ENCODE measurements around the gene DMRTB1.

Gene DMRTB1

DNA sequence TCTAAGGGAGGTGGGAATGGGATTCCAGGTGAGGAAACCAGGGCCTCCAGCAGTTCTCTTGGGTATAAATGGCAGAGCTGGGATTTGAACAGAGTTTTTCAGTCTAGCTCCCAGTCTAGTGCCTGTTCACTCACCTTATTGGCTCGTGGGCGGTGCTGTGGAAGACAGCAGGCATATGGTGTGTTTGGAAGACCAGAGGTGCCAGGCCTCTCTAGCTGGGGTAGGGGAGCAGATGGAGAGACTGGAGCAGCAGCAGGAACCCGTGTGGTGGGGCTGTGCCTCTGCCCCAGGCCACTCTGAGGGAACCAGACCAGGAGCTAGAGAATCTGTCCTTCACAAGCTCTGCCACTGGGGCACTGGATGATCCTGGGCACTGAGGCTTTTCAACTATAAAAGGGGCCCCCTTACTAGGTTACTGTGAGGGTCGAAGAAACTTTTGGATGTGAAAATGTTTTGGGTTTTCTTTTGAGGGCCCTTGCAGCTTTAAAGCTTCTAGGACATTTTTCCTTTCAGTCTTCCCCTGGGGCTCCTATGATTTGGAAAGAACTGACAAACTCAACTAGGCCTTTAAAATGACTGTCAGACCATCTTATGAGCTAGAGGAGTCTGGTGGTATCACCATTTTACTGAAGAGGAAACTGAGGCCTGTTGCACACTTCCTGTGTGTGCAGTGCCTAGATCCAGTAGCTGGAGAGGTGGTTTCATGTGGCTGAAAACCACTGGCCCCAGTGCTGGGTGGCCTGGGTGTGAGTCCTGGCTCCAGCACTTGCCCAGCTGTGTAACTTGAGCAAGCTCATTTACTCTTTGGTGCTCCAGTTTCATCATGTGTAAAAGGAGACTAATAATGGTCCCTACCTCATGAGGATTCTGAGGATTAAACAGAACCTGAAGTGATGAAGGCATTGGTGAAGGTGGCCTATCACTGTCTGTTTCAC lies 6.1 kb downstream of the DMRTB1 start:
- DNase-seq = no peak

DNA sequence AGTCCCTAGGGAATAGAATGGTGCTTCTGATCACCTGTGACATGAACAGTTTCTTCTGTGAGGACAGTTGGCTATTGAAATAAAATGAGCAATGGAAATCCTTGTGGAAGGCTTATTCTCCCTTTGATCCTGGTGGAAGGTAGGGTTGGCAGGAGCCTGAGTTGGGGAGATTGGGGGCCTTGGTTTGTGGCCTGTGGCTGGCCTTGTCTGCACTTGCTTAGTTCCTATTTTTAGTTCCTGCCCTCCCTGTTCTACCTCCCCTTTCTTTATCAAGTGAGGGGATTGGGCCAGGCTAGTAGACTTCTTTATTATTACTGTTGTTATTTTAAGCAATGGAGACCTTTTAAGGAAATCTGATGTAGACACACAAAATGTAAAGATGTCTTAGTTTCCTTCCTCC lies 8.2 kb downstream of the DMRTB1 start:
- DNase-seq = no peak

DNA sequence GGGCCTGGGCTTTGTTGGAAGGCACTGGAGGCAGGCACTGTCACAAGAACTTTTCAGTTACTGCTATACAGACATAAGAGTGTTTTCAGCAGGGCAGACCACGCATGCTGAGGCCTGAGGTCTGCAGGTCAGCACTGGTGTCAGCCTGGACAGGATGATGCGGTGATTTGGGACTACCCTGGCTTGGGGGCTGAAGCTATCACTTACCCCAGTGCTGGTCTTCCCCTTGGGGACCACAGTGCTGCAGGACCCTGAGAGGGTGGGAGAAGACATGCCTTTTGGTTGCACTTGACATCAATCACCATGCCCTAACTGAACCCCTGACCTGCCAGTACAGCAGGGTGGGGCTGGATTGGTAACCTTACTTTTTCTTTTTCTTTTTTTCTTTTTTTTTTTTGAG lies 9.2 kb downstream of the DMRTB1 start:
- DNase-seq = no peak

DNA sequence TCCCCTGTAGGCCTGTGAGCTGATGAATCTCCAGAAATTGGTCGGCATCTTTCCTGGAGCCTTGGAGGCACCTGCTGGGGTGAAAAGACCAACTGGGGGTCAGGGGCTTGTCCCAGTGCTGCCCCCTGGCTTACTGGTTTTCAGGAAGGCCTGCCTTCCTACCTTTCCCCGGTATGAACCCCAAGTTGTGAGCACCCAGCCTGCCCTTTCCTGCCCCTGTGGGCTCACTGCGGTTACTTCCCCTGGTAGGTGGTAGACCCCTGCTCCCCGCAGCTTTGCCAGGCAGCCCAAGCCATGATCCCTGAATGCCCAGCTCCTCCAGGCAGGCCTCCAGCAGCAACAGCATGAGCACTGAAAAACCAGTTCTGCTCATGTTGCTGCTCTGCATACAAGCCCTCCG lies 10.2 kb downstream of the DMRTB1 start:
- DNase-seq = no peak

DNA sequence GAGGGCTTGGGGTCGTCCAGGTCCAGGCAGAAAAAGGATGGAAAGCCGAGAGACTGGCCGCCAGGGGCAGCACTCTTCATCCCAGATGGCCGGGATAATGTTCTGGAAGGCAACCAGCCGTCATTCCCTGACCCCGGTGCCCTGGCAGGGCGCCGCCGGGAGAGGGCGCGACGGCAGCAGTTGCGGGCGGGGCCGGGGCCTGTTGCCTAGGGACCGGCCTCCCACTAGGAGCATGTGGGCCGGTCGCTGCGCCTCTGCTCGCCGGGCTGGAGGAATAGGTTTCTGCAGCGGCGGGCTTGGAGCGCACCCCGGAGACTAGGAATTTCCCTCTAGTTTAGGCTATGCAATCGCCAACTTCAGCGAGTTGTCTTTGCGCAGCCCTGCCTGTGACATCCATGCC lies 11.0 kb downstream of the DMRTB1 start:
- no peak for DNase-seq

DNA sequence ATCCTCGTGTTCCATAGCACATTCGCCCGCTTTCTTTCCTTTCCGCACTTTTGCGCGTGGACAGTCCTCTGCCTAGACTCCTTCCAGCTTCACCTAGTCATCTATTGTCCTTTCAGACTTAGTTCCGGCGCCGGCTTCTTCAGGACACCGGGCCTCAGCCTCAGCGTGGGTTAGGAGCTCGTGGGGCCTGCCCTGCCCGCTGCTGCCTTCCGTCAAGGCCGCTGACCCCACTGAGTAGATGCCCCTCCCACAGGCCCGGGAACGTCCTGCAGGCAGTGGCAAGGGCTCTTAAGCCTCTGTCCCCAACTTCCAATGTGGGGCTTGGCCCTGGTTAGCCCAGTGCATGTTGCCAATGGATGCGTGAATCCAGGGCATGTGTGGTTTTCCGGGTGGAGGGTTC lies 11.4 kb downstream of the DMRTB1 start:
- DNase-seq = no peak

DNA sequence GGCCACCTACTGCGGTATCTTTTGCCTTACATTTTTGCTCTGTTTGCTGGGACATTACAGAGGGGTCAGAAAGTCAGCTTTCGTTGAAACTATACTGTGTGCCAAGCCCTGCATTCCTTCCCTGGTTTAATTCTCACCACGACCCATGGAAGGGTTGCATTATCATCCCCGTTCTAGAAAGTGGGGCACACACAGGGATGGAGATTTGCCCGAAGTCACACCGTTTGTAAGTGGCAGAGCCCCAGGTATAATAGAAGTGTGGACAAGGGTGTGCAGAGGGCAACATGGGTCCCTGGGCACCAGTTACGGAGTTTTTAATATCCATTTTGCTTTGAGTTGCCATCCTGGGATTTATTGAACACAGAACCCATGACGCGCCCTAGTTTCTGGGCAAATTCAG lies 11.8 kb downstream of the DMRTB1 start:
- no peak for DNase-seq

DNA sequence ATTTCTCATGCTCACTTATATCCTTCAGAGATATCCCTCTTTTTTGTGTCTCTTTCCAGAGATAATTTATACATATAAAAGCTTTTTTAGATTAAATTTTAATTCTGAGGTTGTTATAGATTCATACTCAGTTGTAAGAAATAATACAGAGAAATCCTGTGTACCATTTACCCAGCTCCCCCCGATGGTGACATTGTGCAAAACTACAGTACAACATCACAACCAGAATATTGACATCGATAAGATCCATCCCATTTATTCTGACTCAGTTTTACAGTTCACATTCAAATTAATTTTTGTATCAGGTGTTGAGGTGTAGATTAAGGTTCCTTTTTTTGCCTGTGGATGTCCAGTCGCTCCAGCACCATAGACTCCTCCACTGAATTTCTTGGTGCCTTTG lies 14.3 kb downstream of the DMRTB1 start:
- DNase-seq = no peak

DNA sequence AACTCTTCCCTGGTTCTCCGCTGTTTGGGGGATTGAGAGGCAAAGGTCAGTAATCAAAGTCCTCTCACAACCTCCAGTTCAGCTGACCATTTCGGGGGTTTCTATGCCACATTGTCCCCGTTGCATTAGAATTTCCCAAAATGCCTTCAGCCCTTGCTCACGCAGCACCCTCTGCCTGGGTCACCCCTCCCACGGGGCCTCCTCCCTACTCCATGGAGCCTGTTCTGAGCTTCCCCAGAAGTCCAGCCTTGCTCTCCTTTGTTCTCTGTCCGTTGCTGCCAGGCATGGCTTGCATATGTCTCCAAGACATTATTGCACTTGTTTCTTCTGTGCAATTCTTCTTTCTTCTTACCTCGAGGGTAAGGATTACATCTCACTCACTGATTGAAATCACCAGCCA lies 16.5 kb downstream of the DMRTB1 start:
- no peak for DNase-seq

DNA sequence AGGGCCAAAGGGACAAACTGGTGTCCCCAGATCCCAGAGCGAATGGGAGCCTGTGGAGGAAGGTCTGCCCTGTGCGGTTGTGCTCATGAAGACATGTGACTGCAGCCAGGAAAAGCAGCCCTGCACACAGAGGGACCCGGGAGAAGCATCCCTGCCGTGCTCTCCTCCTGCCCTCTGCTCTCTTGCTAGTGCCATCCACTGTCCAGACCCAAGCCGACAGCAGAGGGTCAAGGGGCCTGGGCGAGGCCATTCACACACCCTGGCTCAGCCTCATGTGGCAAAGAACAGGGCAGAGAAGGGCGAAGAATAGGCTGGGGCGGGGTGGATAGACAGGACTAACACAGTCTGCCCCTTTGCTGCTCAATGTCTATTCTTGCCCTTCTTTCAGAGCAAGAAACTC lies 17.4 kb downstream of the DMRTB1 start:
- no peak for DNase-seq

DNA sequence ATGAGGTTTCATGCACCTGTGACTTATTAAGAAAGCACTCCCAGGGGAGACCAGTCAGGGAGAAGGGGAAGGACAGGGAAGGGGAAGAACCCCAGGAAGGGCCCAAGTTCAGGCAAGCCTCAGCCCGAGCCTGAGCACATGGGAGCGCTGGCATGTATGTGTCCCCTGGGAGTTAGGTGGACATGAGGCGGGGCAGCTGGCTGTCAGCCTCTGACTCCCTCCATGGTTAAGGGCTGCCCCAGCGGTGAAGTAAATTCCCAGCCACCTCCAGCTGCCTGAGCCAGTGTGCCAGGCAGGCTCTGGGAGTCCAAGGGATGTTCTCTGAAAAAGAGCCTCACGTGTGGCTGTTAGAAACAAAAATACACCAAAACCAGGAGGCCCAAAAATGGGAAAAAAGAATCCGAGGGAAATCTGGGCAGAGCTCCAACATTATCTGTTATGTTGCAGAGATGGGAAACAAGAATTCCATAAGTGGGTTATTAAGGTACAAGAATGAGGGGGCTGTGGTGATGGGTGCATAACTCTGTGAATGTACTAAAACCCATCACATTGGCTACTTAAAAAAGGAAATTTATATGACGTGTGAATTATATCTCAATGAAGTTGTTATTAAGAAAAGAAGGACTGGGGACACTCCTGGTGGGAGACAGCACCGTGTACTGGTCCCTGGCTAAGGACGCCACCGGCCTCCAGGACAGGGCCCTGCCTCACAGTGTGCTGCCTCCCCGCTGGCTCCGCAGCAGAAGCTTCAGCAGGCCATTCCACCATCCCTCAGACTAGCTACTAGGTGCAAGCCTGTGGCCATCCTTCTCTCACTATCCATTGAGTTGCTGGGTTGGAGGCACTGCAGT lies 18.7 kb downstream of the DMRTB1 start:
- no peak for DNase-seq

DNA sequence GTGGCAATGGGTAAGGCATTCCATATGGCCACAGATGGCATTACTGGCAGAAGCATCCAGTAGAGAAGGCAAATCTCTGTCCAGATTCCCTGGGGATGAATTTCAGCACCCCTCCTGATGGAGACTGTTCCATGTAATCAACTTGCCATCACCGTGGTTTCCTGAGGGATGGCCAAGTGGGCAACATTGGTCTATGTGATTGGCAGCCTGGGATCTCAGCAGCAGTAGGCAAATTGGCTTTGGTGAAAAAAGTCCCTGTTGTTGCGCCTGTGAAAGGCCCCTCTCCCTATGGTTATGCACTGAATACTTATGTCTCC lies 19.3 kb downstream of the DMRTB1 start:
- DNase-seq = no peak

DNA sequence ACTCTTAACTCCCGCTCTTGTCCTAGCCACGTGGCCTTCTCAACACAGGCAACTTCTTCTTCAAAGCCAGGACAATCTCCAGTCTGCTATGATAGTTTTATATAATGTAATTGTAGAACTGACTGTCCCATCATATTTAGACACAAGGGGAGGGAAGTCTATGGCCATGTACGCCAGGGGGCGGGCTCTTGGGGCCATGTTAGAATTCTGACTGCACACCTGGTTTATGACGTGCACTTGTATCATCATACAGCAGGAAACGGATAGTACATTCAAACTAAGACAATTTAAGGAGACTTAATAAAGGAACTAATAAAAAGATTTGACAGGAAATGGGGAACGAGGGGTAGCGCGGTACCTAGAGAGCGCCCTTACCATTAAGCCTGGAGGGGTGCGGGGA lies 21.5 kb downstream of the DMRTB1 start:
- no peak for DNase-seq

DNA sequence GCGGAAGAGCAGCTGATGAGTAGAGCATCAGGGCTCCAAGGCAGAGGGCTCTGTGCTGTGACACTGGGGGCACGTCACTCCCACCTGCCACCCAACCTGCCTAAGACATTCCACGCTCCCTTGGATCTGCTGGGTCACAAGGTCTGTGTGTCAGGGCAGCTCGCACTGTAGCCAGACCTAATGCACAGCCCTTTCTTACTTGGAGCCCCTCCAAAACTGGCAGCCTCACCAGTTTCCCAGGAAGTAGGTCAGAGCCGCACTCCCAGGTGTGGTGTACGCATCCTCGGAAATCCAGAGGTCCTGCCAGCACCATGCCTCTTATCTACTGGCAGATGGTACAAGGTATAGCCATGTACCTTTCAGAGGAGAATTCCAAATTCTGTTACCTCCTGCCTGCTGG lies 22.3 kb downstream of the DMRTB1 start:
- no peak for DNase-seq

DNA sequence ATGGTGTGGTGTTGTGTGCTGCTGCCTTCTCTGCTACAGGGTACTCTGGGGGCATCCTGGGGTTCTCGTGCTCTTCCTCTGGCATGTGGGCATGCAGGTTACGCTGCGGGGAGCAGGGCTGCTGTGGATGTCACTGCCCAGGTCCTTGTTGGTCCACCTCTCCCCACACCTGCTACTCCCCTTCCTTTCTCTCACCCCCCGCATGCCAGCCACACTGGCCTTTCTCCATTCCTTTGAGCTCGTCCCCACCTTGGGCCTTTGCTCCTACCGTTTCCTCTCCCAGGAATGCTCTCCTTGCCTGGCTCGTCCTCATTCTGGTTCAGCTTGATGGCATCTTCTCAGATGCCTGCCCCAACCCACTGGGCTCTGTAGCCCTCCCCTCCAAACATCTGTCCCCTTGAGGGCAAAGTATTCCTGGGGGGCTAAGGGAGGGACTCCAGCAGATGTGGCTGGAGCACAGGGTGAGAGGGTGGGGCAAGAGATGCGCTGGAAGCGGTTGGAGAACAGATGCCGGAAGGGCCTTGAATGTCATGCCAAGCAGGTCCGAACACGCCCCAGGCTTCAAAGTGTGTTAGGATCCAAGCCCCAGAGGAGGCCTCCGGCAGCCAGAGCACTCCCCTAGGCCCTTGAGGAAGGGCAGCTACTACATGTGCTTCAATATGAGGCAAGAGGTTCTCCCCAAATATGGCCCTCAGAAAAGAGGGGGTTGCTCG lies 23.4 kb downstream of the DMRTB1 start:
- DNase-seq = no peak

DNA sequence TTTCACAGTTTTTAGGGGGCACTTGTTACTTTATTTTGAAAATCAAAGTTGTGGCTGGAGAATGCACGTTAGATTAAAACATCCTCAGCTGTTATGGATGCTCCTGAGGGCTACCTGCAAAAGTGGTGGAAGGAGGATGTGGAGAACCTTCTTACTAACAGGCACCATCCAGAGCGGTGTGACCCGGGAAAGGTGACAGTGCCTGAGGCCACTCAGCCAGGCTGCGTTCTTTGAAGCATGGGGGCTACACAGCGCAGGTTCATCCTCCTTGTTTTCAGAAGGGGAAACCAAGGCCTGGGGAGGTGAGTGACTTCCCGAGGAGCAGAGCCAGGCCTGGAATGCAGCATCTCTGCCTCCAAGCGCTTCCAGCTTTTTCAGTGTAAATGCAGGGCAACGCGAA lies 24.0 kb downstream of the DMRTB1 start:
- no peak for DNase-seq

DNA sequence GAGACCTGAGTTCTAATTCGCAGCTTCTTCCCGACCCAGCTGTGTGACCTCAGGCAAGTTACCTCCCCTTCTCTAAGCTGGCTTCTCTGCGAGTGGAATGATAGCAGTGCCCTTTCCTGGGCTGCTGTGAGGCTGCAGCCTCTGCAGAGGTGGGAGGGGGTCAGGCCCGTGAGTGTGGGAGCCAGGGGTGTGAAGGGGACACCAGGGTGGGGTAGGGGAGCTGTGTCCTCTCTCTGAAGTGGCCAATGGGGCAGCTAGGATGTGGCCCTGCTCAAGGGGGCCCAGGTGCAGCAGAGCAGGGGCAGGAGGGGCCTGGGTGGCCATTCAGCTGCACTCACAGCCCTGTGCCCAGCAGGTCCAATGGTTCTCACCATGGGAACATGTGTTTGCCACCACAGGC lies 24.5 kb downstream of the DMRTB1 start:
- DNase-seq = no peak

DNA sequence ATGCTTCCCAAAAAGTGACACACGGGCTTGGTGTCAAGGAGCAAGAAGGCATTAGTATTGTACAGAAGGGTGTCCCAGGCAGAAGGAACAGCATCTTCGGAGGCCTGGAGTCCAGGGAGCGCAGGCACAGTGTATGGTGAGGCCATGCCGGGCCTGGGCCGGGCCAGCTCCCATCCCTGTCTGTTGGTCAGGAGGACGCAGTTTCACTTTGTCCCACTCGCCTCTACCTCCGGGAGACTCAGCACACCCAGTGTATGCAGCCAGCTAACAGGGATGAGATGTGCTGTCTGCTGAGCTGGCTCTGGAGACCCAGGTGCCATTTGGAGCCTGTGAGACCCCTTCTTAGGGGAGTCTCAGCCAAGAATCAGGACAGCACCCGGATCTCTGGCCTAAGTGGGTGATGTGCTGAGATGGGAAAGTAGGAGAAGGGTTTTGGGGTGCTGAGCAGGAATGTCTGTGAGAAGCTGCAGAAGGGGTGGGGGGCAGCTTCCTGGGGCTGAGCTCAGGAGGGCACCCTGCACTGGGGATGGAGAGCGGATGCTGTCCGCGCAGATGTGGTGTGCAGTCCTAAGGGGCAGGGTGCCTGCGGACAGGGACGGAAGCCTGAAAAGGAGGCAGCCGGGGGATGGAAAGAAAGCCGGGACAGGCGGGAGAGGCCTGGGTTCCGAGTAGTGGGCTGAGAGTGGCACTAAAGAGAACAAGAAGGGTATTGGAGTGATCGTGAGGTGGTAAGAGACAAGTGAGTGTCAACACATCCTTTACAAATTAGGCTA lies 25.7 kb downstream of the DMRTB1 start:
- DNase-seq = no peak

DNA sequence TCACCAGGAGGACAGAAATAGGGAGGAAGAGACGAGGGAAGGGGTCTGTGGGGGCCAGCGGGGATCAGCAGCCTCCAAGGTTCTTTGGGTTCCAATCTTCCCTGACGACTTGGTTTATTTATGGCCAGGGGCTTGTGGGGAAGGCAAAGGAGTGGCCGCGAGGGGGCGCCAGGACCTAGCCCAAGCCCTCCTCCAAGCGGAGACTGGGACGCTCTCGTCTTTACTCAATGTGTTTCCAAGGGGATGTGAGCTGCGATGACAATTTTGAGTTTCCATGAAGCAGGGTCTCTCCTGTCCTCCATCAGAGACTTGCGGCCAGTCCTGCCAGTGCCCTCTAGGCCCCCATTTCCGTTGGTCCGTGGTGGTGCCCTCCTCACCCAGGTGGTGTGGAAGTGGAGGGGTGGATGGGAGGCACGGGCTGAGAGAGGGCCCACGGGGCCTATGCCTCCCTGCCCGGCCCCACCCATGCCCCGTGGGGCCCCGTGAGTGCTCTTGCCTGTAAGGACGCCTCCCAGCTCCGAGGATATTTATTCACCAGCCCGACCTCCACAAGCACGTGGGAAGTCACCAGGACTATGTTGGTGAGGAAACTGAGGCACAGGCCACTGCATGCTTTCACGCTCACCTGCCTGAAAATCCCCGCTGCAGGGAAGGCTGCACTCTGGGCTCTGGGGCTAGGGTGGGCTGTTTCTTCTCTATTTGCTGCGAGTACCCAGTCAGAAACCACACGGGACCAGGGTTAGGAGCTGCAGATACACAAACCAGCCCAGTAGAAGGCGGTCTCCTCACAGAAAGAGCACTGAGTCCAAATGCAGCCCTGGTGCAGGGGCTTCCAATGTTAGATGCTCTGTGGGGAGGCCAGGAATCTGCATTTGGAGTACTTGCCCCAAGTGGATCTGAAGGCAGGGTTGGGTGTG lies 26.5 kb downstream of the DMRTB1 start:
- peak; percentile 85 for DNase-seq

DNA sequence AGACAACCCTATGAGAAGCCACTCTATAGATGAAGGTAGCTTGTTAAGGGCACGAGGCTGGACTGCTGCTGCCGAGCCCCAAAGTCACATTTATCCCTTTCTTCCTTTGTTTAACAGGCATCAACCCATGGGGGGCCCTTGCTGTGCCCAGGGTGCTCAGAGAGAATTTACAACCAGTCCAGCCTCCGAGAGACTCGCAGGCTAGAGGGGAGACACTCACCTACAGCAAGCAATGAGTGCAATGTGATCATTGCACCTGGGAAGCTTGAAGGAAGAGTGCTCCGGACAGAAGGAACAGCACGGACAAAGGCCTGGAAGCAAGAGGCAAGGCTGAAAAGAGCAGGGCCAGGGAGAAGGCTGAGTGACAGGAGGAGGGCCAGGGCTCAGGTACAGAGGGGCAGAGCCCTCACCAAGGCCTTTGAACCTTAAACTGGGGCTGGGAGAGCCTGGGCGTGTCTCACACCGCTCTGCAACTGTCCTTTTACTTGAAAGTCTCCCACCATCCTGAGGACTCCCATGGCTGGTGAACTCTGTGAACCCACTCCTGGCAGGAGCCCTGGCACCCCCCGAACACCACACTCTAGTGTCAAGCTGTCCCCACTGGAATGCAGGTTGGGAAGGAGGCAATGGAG lies 27.3 kb downstream of the DMRTB1 start:
- no peak for DNase-seq

DNA sequence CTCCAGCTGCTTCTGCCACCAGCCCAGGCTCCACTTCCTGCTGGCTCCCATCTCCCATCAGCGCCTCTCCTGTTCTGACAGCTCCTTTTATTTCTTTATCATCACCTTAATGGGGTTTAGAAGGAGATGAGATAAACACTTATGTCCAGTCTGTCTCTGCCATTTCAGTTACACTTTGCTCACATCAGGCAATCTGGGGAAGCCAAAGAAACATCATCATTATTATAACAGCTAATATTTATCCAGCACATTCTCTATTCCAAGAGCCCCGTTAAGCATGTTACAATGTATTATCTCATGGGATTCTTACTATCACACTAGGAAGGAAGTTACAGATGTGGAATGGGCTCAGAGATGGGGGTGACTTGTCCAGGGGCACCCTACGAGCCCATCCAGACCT lies 31.2 kb downstream of the DMRTB1 start:
- DNase-seq = no peak

Measured in NCI-H2107 (cell line).